ENCODE measurements around the gene ST6GAL1. TPM values are rescaled to one million over a fixed set of nuclear protein-coding genes. Genes with fewer than 3 reads are reported as not detected.
"Not testable (repeated sequence)": the region's sequence is repeated elsewhere in the genome, so short reads cannot be mapped to it uniquely, and the experiment has no call there.

ST6GAL1 gene
- total RNA-seq, 2 donors from 2014 or later: 46.6 to 67.1 TPM

GRCh38 chr3:187005827-187006481 lies 75.6 kb downstream of the ST6GAL1 start:
- intact Hi-C loops (cut with DNase I): no loop called here
- DNase-seq (no peak), ATAC-seq (peak in 1 of 2 donors; percentile 17)

GRCh38 chr3:187006864-187007630 lies 76.7 kb downstream of the ST6GAL1 start:
- ATAC-seq: peak in 1 of 2 donors; percentile 17
- DNase-seq: no peak
- intact Hi-C loops (cut with DNase I): no loop called here

- DNase-seq; ATAC-seq; intact Hi-C loops (cut with DNase I): not testable (repeated sequence)
Measured at GRCh38 chr3:187010382-187010781, 80.1 kb downstream of the ST6GAL1 start.

- intact Hi-C loops (cut with DNase I): no loop called here
- no peak for DNase-seq
- ATAC-seq: peak in 1 of 2 donors; percentile 21
Measured at GRCh38 chr3:187011915-187012314, 81.6 kb downstream of the ST6GAL1 start.

GRCh38 chr3:187012609-187013051 lies 82.3 kb downstream of the ST6GAL1 start:
- ATAC-seq: peak; percentile 13 to 67
- intact Hi-C loops (cut with DNase I): no loop called here

GRCh38 chr3:187013159-187013716 lies 82.9 kb downstream of the ST6GAL1 start:
- no peak for DNase-seq
- intact Hi-C loops (cut with DNase I): no loop called here
- peak in 1 of 2 donors; percentile 22 for ATAC-seq

More at GRCh38 chr3:187012609-187013051, 82.3 kb downstream of the ST6GAL1 start:
- no peak for DNase-seq

- DNase-seq: no peak
- intact Hi-C loops (cut with DNase I): no loop called here
- ATAC-seq: peak in 1 of 2 donors; percentile 9
Measured at GRCh38 chr3:187014417-187014864, 84.1 kb downstream of the ST6GAL1 start.

- DNase-seq: no peak
- intact Hi-C loops (cut with DNase I): no loop called here
- ATAC-seq: no peak
Measured at GRCh38 chr3:187015903-187016638, 85.7 kb downstream of the ST6GAL1 start.

- intact Hi-C loops (cut with DNase I): no loop called here
- DNase-seq (no peak), ATAC-seq (peak in 1 of 2 donors; percentile 71)
Measured at GRCh38 chr3:187016639-187017345, 86.5 kb downstream of the ST6GAL1 start.

- DNase-seq: peak; percentile 65
- intact Hi-C loops (cut with DNase I): no loop called here
- peak; percentile 38 to 43 for ATAC-seq
Measured at GRCh38 chr3:187017511-187018230, 87.3 kb downstream of the ST6GAL1 start.

GRCh38 chr3:187019542-187020072 lies 89.3 kb downstream of the ST6GAL1 start:
- intact Hi-C loops (cut with DNase I): no loop called here
- ATAC-seq (no peak), DNase-seq (no peak)

GRCh38 chr3:187020376-187020775 lies 90.0 kb downstream of the ST6GAL1 start:
- no peak for DNase-seq
- intact Hi-C loops (cut with DNase I): no loop called here
- ATAC-seq: no peak

GRCh38 chr3:187021748-187022402 lies 91.5 kb downstream of the ST6GAL1 start:
- DNase-seq (no peak), ATAC-seq (no peak)
- intact Hi-C loops (cut with DNase I): no loop called here

- DNase-seq (no peak), ATAC-seq (no peak)
- intact Hi-C loops (cut with DNase I): no loop called here
Measured at GRCh38 chr3:187022403-187023029, 92.2 kb downstream of the ST6GAL1 start.

- DNase-seq; intact Hi-C loops (cut with DNase I); ATAC-seq: not testable (repeated sequence)
Measured at GRCh38 chr3:187023340-187023739, 93.0 kb downstream of the ST6GAL1 start.

- no peak for DNase-seq
- intact Hi-C loops (cut with DNase I): no loop called here
- no peak for ATAC-seq
Measured at GRCh38 chr3:187024536-187025226, 94.4 kb downstream of the ST6GAL1 start.

Data from left cardiac atrium (tissue), 4 donors.